H54 (cell line): ENCODE data around the gene PIMREG.

Experiments
- DNase-seq: peaks from one replicate; pipeline ENCODE4 v3.0.0; 2011; ENCODE audit warnings: low spot score, mixed read lengths; ENCODE audit not compliant: insufficient read length
- FAIRE-seq: peaks from 3 replicates; lab custom pipeline; 2011; peaks lifted over from hg19 to GRCh38; lab: Jason Lieb, UNC
- POLR2A ChIP-seq: IDR thresholded peaks from 2 replicates; pipeline ENCODE4 v1.6.1; 2011; ENCODE audit warnings: low read depth, mild to moderate bottlenecking, low read length

PIMREG gene

DNA sequence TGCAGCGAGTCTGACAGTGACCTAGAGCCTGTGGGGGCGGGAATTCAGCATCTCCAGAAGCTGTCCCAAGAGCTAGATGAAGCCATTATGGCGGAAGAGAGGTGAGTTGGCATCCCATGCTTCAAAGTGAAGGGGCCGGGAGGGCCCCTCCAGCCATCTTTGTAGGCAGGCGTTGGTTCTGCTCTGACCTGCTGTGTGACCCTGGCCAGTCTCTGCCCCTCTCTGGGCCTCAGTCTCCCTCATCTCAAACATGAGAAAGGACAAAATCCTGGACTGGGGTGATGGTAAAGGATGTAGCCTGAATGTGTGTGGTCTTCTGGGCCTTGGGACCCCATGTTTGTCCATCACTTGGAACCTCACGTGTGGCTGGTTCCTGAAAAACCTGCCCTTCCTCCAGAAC, 5.1 kb downstream of the PIMREG start:
- FAIRE-seq (no peak), DNase-seq (no peak)
- no peak for TF ChIP-seq POLR2A

DNA sequence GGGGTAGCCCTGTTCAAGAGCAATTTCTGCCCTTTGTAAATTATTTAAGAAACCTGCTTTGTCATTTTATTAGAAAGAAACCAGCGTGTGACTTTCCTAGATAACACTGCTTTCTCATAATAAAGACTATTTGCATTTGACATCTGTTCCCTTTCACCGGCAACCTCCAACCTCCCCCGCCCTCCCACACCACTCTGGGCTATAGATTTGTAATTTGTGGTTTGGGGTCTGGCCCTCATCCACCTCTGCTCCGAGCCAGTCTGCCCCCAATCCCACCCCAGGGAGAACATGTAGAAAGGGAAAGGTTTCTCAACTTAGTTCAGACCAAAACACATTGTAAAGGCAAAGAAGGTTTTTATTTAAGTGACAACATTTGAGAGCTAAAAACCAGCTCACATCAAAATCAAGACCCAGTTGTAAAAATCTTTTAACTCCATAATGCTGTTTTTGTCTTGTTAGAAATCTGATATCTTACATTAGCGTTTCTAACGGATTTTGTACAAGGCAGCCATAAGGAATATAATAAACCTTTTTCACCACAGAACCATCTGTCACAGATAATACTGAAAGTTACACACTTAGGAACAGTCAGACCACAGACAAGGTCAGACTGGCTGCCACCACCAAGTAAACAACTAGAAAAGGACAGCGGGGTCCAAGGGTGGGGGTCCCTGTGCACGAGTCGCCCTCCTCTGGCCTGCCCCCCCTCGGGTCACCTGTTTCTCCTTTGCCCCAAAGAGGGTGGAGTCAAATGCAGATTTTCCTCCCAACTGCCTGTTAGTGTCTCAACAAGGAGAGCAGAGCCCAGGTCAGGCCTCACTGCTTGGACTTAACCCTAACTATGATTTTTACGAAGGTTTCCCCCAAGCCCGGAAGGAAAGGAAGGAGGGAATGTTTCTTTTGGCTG, 6.9 kb downstream of the PIMREG start:
- no peak for DNase-seq
- no peak for FAIRE-seq
- TF ChIP-seq POLR2A = no peak

DNA sequence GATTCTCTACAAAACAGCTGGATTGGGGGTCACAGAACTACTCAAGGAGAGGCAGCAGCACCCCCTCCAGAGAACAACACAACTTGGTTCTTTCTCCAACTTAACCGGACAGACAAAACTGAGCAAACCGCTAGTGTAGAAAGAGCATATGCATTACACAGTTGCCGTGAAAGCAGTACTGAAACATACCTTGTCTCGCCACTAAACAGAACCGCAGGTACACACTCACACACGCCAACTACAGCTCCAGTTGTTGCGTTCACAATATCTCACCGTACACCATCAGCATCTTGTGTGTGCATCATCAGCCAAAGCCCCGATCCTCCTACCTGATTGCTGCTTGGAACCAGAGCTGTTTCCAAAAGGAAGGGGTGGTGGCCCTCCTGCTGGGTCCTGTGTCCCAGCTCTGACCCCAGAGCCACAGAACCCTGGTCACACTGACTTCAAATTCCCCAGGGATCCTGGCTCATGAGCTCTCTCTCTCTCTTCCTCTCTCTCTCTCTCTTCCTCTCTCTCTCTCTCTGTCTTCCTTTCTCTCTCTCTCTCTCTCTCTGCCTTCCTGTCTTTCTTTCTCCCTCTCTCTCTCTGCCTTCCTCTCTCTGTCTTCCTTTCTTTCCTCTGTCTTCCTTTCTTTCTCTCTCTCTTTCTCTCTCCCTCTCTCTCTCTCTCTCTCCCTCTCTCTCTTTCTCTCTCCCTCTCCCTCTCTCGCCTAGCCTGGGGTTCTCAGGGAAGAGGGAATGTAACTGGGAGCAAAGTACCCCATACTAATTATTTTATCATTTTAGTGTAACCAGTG, 8.4 kb downstream of the PIMREG start:
- FAIRE-seq (no peak), DNase-seq (no peak)
- TF ChIP-seq POLR2A = no peak

DNA sequence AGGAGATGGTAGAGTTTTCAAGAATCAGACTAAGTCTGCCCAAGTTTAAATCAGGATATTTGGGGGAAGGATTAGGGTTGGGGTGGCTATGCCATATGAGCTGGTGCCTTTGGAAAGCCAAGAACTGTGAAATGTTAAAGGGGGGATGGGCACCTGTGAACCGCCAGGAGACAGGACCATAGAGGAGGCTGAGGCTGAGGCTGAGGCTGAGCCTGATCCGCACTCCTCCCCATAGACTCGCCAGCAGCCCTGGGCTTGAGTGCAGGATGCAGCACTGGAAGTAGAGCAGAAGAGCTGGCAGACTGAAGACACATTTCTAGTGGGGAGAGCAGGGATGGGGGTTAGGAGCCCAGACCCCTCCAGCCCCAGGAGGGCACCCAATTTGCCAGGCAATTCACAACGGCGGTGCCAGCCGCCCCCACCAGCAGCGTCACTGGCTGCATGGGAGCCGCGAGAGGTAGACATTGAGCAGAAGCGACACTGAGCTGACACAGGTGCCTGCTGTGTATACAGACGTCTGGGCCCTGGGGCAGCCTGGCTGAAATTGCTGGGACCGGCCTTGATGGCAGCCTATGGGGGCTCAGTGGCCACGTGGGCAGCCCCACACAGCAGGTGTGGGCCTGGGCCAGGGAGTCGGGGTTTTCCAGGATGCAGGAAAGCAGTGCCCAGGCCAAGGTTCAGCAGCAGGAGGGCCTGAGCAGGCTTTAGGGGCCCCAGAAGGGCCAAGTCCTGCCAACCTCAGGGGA, 9.2 kb downstream of the PIMREG start:
- FAIRE-seq (no peak), DNase-seq (no peak)
- no peak for TF ChIP-seq POLR2A

DNA sequence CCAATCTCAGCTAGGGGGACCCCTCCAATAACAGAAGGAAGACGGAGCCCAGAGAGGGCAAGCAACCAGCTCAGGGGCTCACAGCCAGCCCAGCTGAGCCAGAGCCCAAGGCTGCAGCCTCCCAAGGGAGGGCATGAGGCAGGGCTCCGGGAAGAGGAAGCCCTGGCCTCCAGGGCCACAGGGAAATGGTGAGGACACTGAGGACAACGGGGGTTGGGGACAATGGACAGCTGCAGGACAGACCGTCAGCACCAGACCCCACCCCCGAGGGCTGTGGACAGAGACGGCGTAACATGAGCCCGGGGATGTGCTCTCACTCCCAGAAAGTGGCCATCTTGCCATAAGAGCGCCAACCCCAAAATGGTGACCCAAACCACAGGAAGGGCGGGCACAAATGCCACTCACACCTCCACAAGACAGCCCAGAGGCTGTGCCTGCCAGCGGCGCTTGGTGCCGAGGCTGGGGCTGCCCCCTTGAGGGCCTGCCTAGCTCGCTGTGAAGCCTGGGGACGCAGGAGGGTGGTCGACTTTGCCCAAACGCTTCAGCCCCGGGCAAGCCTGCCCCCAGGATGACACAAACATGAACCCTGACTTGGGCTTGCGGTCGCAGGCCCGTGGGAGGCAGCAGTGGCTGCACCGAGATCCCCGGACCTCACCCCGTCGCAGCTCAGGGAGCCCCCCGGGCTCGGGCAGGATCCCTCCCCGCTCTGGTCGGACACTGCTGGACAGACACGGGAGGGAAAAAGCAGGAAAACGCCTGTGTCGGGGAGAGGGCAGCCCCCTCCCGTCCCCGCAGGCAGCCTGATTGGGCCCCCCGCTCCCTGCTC, 10.5 kb downstream of the PIMREG start:
- no peak for TF ChIP-seq POLR2A
- no peak for DNase-seq
- no peak for FAIRE-seq

DNA sequence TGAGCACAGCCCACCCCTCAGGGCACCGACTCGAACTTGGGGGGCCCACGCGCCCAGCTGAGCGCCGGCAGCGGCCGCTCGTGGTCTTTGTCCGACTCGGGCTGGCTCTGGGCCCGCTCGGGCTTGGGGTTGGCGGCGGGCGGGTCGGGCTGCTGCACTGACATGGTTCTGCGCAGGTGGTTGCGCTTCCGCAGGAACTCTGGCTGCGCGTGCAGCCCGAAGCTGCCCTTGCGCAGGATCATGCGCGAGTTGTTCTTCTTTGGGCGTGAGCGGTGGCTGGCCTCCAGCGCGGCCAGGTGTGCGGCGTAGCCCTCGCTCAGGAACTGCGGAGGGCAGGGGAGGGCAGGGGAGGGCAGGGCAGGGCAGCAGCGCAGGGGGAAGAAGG, 11.1 kb downstream of the PIMREG start:
- no peak for TF ChIP-seq POLR2A
- no peak for FAIRE-seq
- no peak for DNase-seq

DNA sequence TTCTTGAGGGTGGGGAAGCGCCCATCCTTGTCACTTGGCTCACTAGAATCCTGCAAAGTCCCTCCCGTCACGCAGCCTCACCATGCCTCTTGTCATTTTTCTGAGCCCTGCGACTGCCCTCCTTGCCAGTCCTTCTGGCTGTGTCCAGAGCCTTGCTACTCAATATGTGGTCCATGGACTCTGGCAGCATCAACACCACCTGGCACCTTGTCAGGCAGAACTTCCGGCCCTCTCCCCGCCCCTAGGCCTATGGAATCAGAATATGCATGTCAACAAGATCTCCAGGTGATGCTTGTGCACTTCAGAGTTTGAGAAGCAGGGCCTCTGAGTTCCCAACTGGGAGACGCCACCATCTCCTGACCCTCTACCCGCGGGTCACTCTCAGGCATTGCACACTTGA, 12.1 kb downstream of the PIMREG start:
- FAIRE-seq = no peak
- no peak for TF ChIP-seq POLR2A
- no peak for DNase-seq

DNA sequence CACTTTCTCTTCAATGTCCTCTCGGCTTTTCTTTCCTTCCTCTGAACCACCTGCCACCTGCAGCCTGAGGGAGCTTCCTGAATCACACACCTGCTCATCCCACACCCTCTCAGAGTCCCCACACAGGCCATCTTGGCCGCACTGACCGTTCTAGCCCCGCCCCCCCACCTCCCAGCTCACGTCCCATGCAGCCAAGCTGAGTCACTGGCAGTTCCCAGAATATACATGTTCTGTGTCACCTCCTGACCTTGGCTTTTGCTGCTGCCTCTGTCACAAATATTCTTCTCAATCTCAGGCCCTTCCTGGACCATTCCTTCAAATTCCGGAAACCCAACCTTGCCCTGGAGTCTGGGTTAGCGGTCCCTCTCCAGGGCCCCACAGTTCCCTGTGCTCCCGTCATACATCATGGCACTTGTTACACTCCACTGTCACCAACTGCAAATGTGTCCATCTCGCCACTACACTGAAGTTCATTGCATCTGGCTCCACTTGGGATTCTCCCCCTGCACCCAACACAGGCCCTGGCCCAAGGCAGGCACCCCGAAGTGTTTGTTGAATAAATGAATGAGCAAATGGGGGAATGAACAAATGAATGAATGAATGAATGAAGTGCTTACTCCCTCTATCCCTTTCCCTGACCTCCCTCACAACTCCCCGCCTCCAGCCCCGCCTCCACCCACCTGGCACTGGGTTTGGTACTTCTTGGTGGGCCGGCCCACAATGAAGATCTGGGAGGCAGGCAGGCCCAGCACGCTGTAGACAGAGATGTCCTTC, 12.8 kb downstream of the PIMREG start:
- no peak for TF ChIP-seq POLR2A
- peak; percentile 96 for DNase-seq
- peak; percentile 65 for FAIRE-seq

DNA sequence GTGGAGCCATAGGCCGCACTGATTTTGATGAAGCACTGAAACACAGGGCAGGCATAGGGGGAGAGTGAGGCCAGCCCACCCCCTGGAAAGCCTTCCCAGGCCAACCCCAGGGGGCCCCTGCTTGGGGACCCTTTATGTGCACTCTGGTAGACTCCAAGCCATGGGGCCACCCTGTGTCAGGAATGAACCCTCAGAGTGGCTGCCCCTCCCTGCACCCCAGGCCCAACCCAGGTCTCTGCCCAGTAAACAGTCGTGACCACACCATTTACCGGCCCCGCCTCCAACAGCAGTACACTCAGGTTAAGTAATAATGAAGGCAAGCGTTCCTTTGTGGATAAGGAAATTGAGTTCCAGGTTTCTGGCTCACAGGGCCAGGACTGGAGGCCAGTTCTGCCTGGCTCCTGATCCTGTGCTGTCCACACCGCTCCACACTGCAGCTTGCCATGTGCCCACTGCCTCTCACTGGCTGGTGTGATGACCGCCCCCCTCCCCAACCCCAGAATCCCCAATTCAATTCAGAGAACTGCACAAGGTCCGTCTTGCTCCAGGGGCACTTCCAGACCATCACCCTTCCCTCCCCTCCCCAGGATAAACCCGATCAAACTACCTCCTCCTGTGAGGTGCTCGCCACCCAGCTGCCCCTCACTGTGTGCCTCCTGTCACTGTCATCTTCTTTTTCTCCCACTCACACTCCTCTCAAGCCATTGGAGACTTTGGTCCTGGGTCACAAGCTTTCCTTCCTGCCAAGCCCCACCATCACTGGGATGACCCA, 13.6 kb downstream of the PIMREG start:
- no peak for DNase-seq
- FAIRE-seq = no peak

DNA sequence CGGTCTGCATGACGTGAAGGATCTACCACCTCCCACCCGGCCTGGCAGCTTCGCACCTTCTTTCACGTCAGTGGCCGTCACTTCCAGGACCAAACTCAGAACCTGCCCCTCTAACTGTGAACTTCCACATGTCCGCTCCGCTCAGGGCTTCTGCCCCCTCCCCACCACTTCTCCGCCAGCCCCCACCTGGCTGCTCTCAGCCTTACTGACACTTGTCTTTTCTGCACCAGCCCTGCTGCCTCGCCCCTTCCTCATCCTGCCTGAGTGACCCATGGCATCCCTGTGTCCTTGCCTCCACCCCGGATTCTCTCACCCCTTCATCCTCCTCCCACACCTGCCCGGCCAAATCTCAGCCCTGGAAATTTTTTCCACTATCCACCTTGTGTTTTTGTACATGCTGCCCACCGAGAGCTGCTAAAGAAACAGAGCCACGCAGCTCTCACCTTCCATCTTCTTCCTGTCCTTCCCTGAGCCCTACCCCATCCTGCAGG, 14.2 kb downstream of the PIMREG start:
- no peak for TF ChIP-seq POLR2A
- FAIRE-seq (no peak), DNase-seq (no peak)

More for the DNA sequence above, 13.6 kb downstream of the PIMREG start:
- TF ChIP-seq POLR2A = no peak

DNA sequence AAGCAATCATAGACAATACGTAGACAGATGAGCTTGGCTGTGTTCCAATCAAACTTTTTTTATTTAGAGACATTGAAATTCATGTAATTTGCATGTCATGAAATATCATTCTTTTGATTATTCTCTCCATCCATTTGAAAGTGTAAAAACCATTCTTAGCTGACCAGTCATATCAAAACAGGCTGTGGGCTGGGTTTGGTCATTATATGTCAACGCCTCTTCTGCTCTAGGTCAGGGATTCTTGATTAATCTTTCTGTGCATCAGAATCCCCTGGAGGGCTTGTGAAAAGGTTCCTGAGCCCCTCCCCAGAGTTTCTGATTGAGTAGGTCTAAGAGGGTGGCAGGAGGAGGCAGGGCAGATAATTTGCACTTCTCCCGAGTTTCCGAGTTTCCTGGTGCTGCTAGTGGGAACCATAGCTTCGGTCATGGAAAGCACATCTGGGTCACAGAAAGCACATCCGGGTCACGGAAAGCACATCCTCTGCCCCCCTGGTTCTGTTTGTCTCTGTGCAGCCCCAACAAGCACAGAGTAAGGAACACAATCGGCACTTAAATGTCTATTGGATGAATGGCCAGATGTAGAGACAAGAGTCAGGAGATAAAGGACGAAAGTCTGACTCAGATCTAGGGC, 16.4 kb downstream of the PIMREG start:
- FAIRE-seq (no peak), DNase-seq (no peak)
- no peak for TF ChIP-seq POLR2A
